NCI-H2081 treated with DMSO at 0.1 percent for 48 hours (cell line): ENCODE data around the gene SPA17.

Experiments used
- DNase-seq: peaks from one replicate; lab custom pipeline; 2025; lab: John Stamatoyannopoulos, UW

Gene SPA17

GRCh38 chr11:124724979-124725718 lies 51.4 kb downstream of the SPA17 start:
- DNase-seq, result no peak

GRCh38 chr11:124725719-124726105 lies 52.0 kb downstream of the SPA17 start:
- no peak for DNase-seq

GRCh38 chr11:124727474-124727873 lies 53.8 kb downstream of the SPA17 start:
- no peak for DNase-seq

GRCh38 chr11:124728134-124728533 lies 54.4 kb downstream of the SPA17 start:
- no peak for DNase-seq

GRCh38 chr11:124729571-124729970 lies 55.9 kb downstream of the SPA17 start:
- DNase-seq, result no peak

- no peak for DNase-seq
Observed at GRCh38 chr11:124732230-124732629, 58.5 kb downstream of the SPA17 start.

GRCh38 chr11:124736736-124737135 lies 63.0 kb downstream of the SPA17 start:
- DNase-seq, result no peak

GRCh38 chr11:124737638-124738305 lies 64.1 kb downstream of the SPA17 start:
- DNase-seq, result no peak

- DNase-seq, result no peak
Observed at GRCh38 chr11:124738713-124739478, 65.2 kb downstream of the SPA17 start.

- peak; percentile 77 for DNase-seq
Observed at GRCh38 chr11:124739479-124740276, 66.0 kb downstream of the SPA17 start, which contains the start of gene NRGN. TSS of gene NRGN (plus strand) at chr11:124739942. CDS start at chr11:124740085, 143 bp downstream.

- no peak for DNase-seq
Observed at GRCh38 chr11:124740277-124740882, 66.7 kb downstream of the SPA17 start.

GRCh38 chr11:124742555-124742954 lies 68.9 kb downstream of the SPA17 start:
- no peak for DNase-seq

GRCh38 chr11:124743050-124743449 lies 69.3 kb downstream of the SPA17 start:
- DNase-seq, result no peak

- no peak for DNase-seq
Observed at GRCh38 chr11:124745270-124745834, 71.6 kb downstream of the SPA17 start.

GRCh38 chr11:124745835-124746620 lies 72.3 kb downstream of the SPA17 start:
- no peak for DNase-seq

GRCh38 chr11:124746621-124747243 lies 73.0 kb downstream of the SPA17 start:
- DNase-seq, result no peak
